Transverse colon (tissue), 4 donors: ENCODE results near the gene ASB9.
"Not testable (repeated sequence)": the region's sequence is repeated elsewhere in the genome, so short reads cannot be mapped to it uniquely, and the experiment has no call there.

ENCODE experiments used
- EP300 ChIP-seq: sonication (generic); formaldehyde crosslinking; IDR thresholded peaks from one replicate; pipeline ENCODE4 v1.6.1; 2017; ENCODE audit warnings: antibody characterized with exemption, low read depth
- POLR2A ChIP-seq: fragments of 450-650 bp; IDR thresholded peaks from one replicate; pipeline ENCODE4 v1.6.1; 2016; ENCODE audit warnings: antibody characterized with exemption, mild to moderate bottlenecking, moderate library complexity
- POLR2AphosphoS5 ChIP-seq, 3 donors: sonication (generic); formaldehyde crosslinking; IDR thresholded peaks; one replicate each; pipeline ENCODE4 v1.6.1; 2016; ENCODE audit warnings: antibody characterized with exemption in 3 of 3
- TF ChIP-seq, protein P1 (sequence below), 5 experiments: fragments of 200-600 bp in 3 of 5; fragments of 450-650 bp in 2 of 5; sonication (generic) in 3 of 5; IDR thresholded peaks; 1 replicate in 2 of 5; 2 replicates in 3 of 5; pipeline ENCODE4 v1.5.1; 2016 to 2017; ENCODE audit warnings: antibody characterized with exemption in 5 of 5, inconsistent platforms in 3 of 5, mild to moderate bottlenecking in 2 of 5, moderate library complexity in 1 of 5

DNA sequence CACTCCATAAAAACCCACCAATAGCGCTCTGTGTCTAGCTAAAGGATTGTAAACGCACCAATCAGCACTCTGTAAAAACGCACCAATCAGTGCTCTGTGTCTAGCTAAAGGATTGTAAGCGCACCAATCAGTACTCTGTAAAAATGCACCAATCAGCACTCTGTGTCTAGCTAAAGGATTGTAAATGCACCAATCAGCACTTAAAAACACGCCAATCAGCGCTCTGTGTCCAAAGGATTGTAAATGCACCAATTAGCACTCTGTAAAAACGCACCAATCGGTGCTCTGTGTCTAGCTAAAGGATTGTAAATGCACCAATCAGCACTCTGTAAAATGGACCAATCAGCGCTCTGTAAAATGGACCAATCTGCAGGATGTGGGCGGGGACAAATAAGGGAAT is 3.4 kb upstream of the ASB9 start:
- TF ChIP-seq, protein P1, sequence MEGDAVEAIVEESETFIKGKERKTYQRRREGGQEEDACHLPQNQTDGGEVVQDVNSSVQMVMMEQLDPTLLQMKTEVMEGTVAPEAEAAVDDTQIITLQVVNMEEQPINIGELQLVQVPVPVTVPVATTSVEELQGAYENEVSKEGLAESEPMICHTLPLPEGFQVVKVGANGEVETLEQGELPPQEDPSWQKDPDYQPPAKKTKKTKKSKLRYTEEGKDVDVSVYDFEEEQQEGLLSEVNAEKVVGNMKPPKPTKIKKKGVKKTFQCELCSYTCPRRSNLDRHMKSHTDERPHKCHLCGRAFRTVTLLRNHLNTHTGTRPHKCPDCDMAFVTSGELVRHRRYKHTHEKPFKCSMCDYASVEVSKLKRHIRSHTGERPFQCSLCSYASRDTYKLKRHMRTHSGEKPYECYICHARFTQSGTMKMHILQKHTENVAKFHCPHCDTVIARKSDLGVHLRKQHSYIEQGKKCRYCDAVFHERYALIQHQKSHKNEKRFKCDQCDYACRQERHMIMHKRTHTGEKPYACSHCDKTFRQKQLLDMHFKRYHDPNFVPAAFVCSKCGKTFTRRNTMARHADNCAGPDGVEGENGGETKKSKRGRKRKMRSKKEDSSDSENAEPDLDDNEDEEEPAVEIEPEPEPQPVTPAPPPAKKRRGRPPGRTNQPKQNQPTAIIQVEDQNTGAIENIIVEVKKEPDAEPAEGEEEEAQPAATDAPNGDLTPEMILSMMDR (IDR thresholded peaks at IDR 0.05) = not testable (repeated sequence)
- TF ChIP-seq POLR2A; POLR2AphosphoS5 (IDR thresholded peaks at IDR 0.05); EP300: not testable (repeated sequence)
